H1 (cell line): ENCODE data around the gene PLBD2. TPM values are rescaled to one million over a fixed set of nuclear protein-coding genes. Genes with fewer than 3 reads are reported as not detected.
A peak's percentile ranks its signal among the peaks of the same experiment; 100 is the strongest.

Source experiments
- CHD7 ChIP-seq: fragments of 300-600 bp; sonication (generic); IDR thresholded peaks from 2 replicates; pipeline ENCODE4 v1.7.1; 2012; ENCODE audit warnings: low read length, moderate library complexity, mild to moderate bottlenecking, inconsistent platforms; ENCODE audit not compliant: insufficient replicate concordance
- CREB1 ChIP-seq: IDR thresholded peaks from 2 replicates; pipeline ENCODE4 v1.6.1; 2012; ENCODE audit warnings: inconsistent platforms
- EZH2 ChIP-seq: fragments of 200-600 bp; sonication (generic); IDR thresholded peaks from 2 replicates; pipeline ENCODE4 v1.7.1; 2012; ENCODE audit warnings: low read depth, mild to moderate bottlenecking, moderate library complexity, low read length, inconsistent platforms; ENCODE audit not compliant: severe bottlenecking
- GTF2F1 ChIP-seq: IDR thresholded peaks from 2 replicates; pipeline ENCODE4 v1.6.1; 2012; ENCODE audit warnings: low read depth, low read length, improper control_type of control experiment, borderline replicate concordance
- JUND ChIP-seq: IDR thresholded peaks from 2 replicates; pipeline ENCODE4 v1.6.1; 2011; ENCODE audit warnings: mild to moderate bottlenecking, improper control_type of control experiment, low read length
- polyA plus RNA-seq, 7 experiments: library from polyadenylated mRNA; depleted of rRNA in 3 of 7; stranded (reverse) in 5 of 7; unstranded in 2 of 7; fragments of >200 nt in 5 of 7; fragments of 200-250 nt in 2 of 7; gene quantifications; 1 replicate in 5 of 7; 2 replicates in 1 of 7; 4 replicates in 1 of 7; pipeline versions ENCODE4 v1.2.1 to v1.2.3, GENCODE V29; 2011 to 2013; ENCODE audit warnings: missing spikeins in 2 of 7, mixed read lengths in 2 of 7
- total RNA-seq: library from RNA; stranded (reverse); fragmentation: NEBNext Ultra II Directional; extraction: Animal tissue kit (Norgen Biotek cat#: 25700); gene quantifications from 2 replicates; pipeline ENCODE4 v1.2.1, GENCODE V29; 2021
- TF ChIP-seq, protein P1 (sequence below): IDR thresholded peaks from 2 replicates; pipeline ENCODE4 v1.6.1; 2011; ENCODE audit warnings: low read length, improper control_type of control experiment
- TF ChIP-seq, protein P2 (sequence below): IDR thresholded peaks from 2 replicates; pipeline ENCODE4 v1.6.1; 2012; ENCODE audit warnings: low read length, inconsistent platforms

The PLBD2 gene
- total and polyA plus RNA-seq, 2 of the 8 experiments (the other 6 are each of a cell fraction or from before 2014, with no cell fraction given): 16.8 to 33.5 TPM

- TF ChIP-seq CHD7 (no peak), EZH2 (no peak), CREB1 (no peak), GTF2F1 (no peak), JUND (peak; percentile 73; the same call in 1 of the 2 replicates)
- TF ChIP-seq, protein P1, sequence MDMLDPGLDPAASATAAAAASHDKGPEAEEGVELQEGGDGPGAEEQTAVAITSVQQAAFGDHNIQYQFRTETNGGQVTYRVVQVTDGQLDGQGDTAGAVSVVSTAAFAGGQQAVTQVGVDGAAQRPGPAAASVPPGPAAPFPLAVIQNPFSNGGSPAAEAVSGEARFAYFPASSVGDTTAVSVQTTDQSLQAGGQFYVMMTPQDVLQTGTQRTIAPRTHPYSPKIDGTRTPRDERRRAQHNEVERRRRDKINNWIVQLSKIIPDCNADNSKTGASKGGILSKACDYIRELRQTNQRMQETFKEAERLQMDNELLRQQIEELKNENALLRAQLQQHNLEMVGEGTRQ: no peak
- TF ChIP-seq, protein P2, sequence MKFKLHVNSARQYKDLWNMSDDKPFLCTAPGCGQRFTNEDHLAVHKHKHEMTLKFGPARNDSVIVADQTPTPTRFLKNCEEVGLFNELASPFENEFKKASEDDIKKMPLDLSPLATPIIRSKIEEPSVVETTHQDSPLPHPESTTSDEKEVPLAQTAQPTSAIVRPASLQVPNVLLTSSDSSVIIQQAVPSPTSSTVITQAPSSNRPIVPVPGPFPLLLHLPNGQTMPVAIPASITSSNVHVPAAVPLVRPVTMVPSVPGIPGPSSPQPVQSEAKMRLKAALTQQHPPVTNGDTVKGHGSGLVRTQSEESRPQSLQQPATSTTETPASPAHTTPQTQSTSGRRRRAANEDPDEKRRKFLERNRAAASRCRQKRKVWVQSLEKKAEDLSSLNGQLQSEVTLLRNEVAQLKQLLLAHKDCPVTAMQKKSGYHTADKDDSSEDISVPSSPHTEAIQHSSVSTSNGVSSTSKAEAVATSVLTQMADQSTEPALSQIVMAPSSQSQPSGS: no peak
Measured at GRCh38 chr12:113422030-113422885, 63.9 kb downstream of the PLBD2 start, which contains the start of gene SDSL (continued).
